Epithelial cell of proximal tubule (primary cell): Measurements from ENCODE around the gene RARB. TPM values are rescaled to one million over a fixed set of nuclear protein-coding genes. Genes with fewer than 3 reads are reported as not detected.

Experiments used
- DNase-seq: peaks from one replicate; pipeline ENCODE4 v3.0.0-alpha.2; 2011; ENCODE audit warnings: low read depth
- H3K4me3 ChIP-seq: 2 replicates; pipeline ENCODE4 v1.5.1; 2011; ENCODE audit warnings: low read depth, mild to moderate bottlenecking, low read length
- CTCF ChIP-seq: conservative IDR thresholded peaks from 2 replicates; pipeline ENCODE4 v1.5.1; 2012; ENCODE audit warnings: low read depth, mild to moderate bottlenecking, low read length
- total RNA-seq: library from RNA; depleted of rRNA; stranded (reverse); fragments of >200 nt; gene quantifications from 2 replicates; pipeline ENCODE4 v1.2.3, GENCODE V29; 2015

The RARB gene
- total RNA-seq, 1 donor from 2014 or later: 4.6 TPM

- DNase-seq: no peak
These were observed 511 bp upstream of the RARB start for GRCh38 chr3:25427563-25427941.

GRCh38 chr3:25428789-25429335, 799 bp downstream of the RARB start:
- H3K4me3 ChIP-seq: peak overlapping the region; percentile 64
- no peak for DNase-seq
- no peak for TF ChIP-seq CTCF

More at GRCh38 chr3:25427563-25427941, 511 bp upstream of the RARB start:
- no peak for TF ChIP-seq CTCF
- H3K4me3 ChIP-seq: peak overlapping the region; percentile 64

GRCh38 chr3:25429361-25430286, 1.6 kb downstream of the RARB start:
- peak overlapping the region; percentile 64 for H3K4me3 ChIP-seq
- DNase-seq: no peak
- TF ChIP-seq CTCF: no peak

GRCh38 chr3:25430287-25430934, 2.3 kb downstream of the RARB start:
- peak overlapping the region; percentile 64 for H3K4me3 ChIP-seq
- no peak for DNase-seq
- TF ChIP-seq CTCF: no peak

- DNase-seq: no peak
- peak overlapping the region; percentile 64 for H3K4me3 ChIP-seq
- no peak for TF ChIP-seq CTCF
These were observed 3.1 kb downstream of the RARB start for GRCh38 chr3:25430935-25431770.

GRCh38 chr3:25432176-25432720, 4.2 kb downstream of the RARB start:
- no peak for TF ChIP-seq CTCF
- no peak for DNase-seq
- no peak overlapping the region for H3K4me3 ChIP-seq
